HG03354 (cell line): ENCODE results near the gene PIH1D1.
A peak's percentile ranks its signal among the peaks of the same experiment; 100 is the strongest.
"Not testable (repeated sequence)": the region's sequence is repeated elsewhere in the genome, so short reads cannot be mapped to it uniquely, and the experiment has no call there.

Experiments
- ATAC-seq: cut with Tn5 transposase; IDR thresholded peaks from one replicate; pipeline ENCODE4 v1.9.1; 2021; ENCODE audit warnings: mild to moderate bottlenecking; ENCODE audit not compliant: unreplicated experiment, poor library complexity, severe bottlenecking

PIH1D1 gene

DNA sequence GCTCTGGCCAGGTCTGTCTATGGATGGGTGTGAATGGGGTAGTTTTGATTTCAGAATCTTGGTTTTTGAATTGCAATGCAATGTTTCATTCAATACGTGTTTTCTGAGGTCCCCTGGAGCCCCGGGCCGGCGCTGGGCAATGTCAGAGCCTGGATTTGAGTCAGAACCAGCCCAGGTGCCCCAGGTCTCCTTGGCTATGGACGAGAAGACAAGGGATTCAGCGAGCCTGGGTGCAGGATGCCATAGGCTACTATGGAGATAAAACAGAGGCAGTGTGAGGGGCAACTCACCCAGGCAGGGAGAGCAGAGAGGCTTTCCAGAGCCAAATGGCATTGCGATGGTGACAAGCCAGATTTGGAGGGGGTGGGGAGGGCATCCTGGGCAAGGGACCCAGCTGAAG lies 34.6 kb upstream of the PIH1D1 start:
- ATAC-seq, result no peak

DNA sequence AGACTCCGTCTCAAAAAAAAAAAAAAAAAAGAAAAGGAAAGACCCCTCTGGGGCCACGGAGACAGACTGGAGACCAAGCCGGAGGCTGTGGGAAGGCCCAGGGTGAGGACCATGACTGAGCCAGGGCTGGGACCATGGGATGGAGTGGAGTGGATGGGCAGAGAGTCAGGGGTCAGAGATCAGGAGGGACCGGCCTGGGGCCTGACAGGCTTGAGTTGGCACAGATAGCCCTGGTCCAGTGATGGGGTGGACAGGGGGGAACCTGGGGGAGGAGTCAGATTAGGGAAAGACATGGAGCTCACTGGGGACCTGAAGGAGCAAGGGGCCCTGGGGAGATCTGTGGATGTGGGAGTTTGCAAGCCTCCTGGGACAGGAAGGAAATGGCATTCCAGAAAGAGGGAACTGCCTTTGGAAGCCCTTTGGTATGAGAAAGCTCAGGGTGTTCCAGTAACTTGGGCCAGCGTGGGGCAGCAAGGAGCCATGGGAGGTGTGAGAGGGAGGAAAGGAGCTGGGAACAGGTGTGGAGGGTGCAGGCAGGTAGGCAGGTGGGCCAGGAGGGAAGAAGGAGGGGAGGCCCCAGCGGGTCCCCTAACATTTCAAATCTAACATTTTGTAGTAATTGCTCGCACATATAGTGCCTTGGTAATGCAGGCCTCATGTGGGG lies 29.5 kb upstream of the PIH1D1 start:
- ATAC-seq, result no peak

DNA sequence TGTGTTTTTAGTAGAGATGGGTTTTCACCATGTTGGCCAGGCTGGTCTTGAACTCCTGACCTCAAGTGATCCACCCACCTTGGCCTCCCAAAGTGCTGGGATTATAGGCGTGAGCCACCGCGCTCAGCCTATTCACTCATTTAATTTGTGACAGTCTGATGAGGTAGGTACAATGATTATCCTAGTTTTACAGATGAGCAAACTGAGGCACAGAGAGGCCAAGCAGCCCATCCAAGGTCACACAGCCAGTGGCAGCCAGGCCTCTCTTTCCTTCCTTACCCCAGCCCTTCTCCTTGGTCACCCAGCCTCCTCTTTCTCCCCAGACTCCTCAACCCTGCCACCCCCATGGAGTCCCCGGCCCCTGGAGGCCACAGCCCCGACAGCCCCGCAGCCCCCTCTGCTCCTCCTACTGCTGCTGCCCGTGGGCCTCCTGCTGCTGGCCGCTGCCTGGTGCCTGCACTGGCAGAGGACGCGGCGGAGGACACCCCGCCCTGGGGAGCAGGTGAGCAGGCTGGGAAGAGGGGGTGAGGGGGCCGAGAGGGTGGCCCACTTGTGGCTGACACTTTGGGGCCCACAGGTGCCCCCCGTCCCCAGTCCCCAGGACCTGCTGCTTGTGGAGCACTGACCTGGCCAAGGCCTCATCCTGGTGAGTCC lies 28.5 kb upstream of the PIH1D1 start:
- no peak for ATAC-seq

DNA sequence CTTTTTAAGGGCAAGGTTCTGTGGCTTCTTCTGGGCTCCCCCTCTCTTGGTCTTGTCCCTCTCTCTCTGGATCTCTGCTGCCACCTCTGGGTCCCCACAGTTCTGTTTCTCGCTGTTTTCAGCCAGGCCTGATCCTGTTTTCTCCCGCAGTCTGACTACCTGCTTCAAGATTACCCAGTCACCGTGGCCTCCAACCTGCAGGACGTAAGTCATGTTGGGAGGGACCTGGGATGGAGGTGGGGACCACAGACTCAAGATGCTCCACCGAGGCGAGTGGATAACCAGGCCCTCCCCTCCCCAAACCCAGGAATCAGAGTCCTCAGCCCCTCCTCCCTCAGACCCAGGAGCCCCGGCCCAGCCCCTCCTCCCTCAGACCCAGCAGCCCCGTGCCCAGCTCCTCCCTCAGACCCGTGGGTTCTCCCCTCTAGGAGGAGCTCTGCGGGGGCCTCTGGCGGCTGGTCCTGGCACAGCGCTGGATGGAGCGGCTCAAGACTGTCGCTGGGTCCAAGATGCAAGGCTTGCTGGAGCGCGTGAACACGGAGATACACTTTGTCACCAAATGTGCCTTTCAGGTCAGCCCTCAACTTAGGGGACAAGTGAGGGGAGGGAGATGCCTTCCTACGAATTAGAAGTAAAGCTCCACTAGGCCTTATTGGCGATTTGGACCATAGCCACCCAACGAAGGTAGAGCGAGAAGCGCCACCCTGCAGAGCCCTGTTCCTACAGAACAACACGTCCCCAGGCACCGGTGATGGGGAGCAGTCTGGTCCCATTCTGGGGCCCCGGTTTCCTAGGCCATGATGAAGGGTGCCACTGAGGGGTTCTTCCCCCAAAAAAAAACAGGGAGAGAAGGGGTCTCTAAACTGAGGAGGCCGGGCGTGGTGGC lies 24.6 kb upstream of the PIH1D1 start:
- ATAC-seq, result no peak

DNA sequence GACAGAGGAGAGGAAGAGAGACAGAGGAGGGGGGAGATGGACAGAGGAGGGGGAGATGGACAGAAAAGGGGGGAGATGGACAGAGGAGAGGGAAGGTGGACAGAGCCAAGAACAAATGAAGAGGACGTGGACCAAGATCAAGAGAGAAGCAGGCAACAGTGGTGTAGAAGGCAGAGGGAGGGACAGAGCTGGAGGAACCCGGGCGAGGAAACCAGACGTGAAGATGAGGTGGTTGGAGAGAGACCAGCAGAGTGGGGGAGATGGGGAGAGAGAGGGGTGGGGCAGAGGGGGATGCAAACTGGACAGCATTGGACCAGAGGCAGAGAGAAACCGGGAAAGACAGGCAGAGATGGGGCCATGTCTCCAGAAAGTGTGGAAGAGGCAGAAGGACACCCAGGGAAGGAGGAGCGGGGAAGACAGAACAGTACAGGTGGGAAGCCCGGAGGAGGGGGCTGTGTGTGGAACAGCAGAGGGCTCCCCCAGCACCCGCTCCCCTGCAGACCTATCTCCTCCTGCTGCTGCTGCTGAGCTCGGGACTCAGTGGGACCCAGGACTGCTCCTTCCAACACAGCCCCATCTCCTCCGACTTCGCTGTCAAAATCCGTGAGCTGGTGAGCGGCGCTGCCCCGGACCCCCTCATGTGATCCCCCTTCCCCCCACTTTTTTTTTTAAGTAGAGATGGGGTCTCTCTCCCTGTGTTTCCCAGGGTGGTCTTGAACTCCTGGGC lies 23.7 kb upstream of the PIH1D1 start:
- ATAC-seq, result no peak

DNA sequence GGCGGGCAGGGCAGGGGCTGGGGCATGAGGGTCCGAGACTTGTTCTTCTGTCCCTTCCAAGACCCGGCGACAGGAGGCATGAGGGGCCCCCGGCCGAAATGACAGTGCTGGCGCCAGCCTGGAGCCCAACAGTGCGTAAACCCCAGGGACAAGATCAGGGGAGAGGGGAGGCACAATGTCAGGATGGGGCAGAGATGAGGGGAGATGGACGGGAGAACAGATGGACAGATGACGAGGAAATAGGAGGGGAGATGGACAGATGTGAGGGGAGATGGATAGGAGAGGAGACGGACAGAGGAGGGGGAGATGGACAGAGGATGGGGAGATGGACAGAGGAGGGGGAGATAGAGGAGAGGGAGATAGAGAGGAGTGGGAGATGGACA lies 22.9 kb upstream of the PIH1D1 start:
- ATAC-seq, result no peak

DNA sequence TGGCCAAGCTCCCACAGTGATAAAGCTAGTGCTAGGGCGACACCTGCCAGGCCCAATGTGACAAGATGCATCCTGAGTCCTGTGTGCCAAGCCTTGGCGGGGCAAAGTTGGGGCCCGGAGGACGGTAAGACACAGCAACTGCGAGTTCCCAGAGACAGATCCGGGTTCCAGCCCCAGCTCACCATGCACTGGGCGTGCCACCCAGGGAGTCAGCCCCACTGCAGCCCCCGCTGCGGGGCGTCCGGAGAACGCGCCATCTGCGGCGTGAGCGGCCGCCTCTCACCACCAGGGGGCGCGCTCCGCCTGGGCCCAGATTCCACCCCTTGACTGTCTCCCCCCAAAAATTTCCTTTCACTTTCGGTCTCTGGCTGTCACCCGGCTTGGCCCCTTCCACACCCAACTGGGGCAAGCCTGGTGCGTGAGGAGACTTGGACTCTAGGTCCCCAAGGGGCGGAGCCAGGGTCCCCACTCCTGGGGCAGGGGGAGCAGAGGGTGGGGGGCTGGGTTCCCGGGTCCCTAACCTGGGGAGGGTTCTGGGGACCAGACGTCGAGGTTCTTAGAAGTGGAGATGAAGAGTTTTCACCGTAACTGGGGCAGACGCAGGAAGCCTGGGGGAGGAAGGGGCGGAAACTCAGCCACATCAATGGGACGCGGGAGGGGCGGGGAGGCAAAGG lies 22.4 kb upstream of the PIH1D1 start, which contains the start of gene FLT3LG:
FLT3LG (plus strand) TSS at position 348 of the 674 bp plus-strand sequence. CDS start 425 bp downstream, outside the sequence.
- ATAC-seq, result peak; percentile 64

DNA sequence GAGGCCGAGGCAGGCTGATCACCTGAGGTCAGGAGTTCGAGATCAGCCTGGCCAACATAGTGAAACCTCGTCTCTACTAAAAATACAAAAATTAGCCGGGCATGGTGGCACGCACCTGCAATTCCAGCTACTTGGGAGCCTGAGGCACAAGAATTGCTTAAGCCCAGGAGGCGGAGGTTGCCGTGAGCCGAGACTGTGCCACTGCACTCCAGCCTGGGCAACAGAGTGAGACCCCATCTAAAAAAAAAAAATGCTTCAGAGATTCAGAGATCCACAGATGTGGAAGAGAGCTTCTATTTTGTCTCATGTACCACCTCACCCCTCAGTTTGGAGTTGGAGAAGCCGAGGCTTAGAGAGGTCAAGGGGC lies 21.9 kb upstream of the PIH1D1 start:
- ATAC-seq, result not testable (repeated sequence)

DNA sequence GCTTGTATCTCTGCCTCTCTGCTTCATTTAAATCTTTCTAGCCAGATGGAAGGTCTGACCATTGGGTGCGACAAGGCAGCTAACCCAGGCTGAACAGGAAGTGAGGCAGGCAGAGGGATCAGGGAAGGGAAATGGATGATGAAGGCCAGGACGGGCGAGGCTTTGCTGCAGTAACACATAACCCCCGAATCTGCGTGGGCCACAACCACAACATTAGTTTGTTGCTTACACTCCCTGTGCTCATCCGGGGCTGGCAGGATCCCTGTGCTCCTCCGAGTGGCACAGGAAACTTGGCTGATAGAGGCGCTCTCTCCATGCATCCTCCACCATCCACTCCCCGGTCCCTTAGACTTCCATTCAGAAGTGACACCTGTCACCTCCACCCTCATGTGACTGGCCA lies 21.3 kb upstream of the PIH1D1 start:
- no peak for ATAC-seq

DNA sequence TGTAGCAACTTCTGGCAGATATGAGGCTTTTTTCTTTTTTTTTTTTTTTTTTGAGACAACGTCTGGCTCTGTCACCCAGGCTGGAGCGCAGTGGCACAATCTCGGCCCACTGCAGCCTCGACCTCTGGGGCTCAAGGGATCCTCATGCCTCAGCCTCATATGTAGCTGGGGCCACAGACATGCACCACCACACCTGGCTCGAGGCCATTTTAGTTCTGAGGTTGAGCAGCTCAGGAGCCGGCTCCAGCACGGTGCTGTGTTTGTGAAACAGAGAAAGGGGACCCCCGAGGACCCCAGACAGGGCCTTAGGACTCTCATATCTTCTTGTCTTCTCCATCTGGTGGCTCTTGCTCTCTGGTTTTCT lies 19.0 kb upstream of the PIH1D1 start:
- ATAC-seq, result no peak

DNA sequence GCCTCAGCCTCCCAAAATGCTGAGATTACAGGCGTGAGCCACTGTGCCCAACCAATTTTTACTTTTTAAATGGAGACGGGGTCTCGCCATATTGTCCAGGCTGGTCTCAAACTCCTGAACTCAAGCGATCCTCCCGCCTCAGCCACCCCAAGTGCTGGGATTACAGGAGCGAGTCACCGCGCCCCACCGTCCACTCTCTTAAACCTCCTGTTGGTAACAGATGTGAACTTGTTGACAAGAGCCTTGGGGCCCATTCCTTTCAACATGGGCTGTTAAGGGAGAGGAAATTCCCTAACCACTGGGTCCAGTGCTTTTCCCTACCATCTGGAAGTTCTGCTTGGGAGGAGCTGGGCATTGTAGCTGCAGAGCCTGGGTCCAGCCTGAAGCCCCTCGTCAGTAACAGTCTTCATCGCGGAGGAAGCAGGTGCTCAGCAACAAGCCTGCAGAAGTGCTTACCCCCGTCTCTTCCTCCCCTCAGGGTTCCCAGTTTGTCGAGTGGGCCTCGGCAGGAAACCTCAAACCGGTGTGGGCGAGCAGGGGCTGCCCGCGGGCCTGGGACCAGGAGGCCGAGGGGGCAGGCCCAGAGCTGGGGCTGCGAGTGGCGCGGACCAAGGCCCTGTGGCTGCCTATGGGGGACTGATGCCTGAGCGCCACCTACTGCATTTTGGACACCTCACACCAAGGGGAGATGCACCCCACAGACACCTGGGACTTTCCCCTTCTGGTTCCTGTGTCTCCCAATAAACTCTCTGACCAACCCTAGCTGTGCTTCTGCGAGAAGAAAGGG lies 18.4 kb upstream of the PIH1D1 start:
- ATAC-seq, result peak; percentile 41

DNA sequence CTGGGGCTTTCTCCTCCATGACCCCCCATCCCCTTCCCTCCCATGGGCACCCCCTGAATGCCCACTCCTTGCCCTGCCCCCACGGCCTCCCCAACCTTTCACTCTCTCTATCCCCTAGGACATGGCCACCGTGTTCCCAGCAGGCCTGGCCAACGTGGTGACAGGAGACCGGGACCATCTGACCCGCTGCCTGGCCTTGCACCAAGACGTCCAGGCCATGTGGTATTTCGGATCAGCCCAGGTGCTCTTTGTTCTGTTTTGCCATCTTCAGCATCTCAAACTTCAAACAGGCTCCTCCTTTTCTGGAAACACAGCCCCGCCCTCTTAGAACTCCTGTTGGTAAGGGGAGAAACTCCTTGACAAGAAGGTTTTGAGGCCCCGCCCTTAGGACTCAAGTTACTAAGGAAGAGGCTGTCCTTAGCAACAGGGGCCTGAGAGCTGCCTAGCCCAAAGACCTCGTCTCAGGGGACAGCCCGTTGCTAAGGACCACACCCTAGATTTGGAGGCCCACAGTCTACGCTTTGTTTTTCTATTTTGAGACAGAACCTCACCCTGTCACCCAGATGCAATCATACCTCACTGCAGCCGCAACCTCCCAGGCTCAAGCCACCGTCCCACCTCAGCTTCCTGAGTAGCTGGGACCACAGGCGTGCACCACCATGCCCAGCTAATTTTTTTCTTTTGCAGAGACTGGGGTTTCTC lies 17.3 kb upstream of the PIH1D1 start:
- ATAC-seq, result peak; percentile 64

DNA sequence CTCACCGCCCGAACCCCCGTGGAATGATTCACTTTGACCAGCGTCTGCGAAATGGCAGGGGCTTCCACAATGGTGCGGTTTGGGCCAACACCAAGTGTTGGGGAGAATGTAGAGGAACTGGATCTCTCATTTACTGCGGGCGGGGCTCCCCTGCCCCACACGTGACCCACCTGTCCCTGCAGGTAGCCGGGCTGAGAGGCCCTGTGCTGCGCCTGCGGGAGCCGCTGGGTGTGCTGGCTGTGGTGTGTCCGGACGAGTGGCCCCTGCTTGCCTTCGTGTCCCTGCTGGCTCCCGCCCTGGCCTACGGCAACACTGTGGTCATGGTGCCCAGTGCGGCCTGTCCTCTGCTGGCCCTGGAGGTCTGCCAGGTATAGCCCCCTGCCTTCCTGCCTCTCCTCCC lies 16.6 kb upstream of the PIH1D1 start:
- no peak for ATAC-seq

DNA sequence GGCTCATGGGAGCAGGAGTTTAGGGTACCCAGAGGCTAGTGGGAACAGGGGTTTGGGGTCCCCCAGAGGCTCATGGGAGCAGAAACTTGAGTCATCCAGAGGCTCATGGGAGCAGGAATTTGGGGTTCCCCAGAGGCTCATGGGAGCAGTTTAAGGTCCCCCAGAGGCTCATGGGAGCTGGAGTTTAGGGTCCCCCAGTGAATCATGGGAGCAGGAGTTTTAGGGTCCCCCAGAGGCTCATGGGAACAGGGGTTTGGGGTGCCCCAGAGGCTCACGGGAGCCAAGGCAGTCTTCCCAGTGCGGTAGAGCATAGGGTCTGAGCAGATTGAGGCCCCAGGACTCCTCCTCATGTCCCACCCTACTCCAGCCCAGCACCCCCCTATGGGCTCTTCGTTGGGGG lies 13.8 kb upstream of the PIH1D1 start:
- ATAC-seq, result no peak

DNA sequence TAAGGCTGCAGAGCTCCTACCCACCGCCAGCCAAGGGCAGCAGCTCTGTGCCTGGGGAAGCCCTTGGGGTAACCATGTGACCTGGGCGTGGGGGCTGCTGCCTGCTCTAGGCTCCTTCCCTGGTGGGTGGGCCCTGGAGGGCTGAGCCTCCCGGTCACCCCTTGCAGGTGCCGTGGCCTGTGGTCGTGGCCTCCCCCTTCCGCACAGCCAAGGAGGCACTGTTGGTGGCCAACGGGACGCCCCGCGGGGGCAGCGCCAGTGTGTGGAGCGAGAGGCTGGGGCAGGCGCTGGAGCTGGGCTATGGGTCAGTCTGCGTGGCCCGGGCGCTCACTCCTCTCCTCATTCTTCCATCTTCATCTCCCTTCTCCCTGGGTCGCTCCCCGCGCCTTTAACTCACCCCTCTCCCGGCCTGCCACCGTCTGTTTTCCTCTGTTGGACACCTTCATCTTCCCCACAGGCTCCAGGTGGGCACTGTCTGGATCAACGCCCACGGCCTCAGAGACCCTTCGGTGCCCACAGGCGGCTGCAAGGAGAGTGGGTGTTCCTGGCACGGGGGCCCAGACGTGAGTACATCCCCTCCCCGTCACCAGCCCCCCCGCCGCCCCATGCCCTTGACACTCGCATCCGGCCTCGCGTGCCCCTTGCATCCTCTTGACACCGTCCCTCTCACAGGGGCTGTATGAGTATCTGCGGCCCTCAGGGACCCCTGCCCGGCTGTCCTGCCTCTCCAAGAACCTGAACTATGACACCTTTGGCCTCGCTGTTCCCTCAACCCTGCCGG lies 12.5 kb upstream of the PIH1D1 start:
- ATAC-seq, result no peak

DNA sequence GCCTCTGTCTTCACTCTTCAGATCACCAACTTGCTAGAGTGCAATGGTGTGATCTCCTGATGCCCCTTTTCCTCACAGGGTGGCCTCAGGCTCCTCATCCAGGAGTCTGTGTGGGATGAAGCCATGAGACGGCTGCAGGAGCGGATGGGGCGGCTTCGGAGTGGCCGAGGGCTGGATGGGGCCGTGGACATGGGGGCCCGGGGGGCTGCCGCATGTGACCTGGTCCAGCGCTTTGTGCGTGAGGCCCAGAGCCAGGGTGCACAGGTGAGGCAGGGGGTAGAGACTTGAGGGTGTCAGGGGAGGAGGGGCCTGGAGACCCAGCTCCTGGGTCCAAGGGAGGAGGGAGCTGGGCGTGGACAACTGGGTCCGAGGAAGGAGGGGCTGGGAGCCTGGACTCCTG lies 10.9 kb upstream of the PIH1D1 start:
- no peak for ATAC-seq

DNA sequence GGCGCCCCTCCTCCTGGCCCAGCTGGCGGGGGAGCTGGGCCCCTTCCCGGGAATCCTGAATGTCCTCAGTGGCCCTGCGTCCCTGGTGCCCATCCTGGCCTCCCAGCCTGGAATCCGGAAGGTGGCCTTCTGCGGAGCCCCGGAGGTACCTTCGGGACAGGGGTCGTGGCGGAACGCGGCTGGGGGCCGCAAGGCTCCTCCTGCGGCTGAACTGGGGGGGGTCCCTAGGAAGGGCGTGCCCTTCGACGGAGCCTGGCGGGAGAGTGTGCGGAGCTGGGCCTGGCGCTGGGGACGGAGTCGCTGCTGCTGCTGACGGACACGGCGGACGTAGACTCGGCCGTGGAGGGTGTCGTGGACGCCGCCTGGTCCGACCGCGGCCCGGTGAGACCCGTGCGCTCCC lies 10.0 kb upstream of the PIH1D1 start:
- ATAC-seq, result no peak

DNA sequence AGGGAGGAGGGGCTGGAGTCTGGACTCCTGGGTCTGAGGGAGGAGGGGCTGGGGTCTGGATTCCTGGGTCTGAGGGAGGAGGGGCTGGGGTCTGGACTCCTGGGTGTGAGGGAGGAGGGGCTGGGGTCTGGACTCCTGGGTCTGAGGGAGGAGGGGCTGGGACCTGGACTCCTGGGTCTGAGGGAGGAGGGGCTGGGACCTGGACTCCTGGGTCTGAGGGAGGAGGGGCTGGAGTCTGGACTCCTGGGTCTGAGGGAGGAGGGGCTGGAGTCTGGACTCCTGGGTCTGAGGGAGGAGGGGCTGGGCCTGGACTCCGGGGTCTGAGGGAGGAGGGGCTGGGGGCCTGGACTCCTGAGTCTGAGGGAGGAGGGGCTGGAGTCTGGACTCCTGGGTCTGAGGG lies 9.5 kb upstream of the PIH1D1 start:
- not testable (repeated sequence) for ATAC-seq
